ENCODE measurements around the gene OPCML.
A peak's percentile ranks its signal among the peaks of the same experiment; 100 is the strongest.

The OPCML gene

GRCh38 chr11:133531971-133532651 is at the start of gene OPCML:
Gene OPCML (minus strand): TSS chr11:133532501.
- no peaks in the 10 kb centered on the region for H3K36me3 ChIP-seq (ENCODE audit: insufficient read depth, low read length)
- peaks cover 21% of the 10 kb centered on the region for H3K4me1 ChIP-seq (ENCODE audit: insufficient read depth, low read length)
- H3K9ac ChIP-seq (ENCODE audit: low read depth, low read length), result peak within 1 kb of the TSS; percentile 35
- H3K9me3 ChIP-seq (ENCODE audit: control insufficient read depth, insufficient read depth, low read length), result no peaks in the 10 kb centered on the region

GRCh38 chr11:133581091-133581490 is 48.8 kb upstream of the OPCML start:
- Histone ChIP-seq H3K9me3 (ENCODE audit: control insufficient read depth, insufficient read depth, low read length) (no peaks in the 10 kb centered on the region), H3K4me1 (ENCODE audit: insufficient read depth, low read length) (no peaks in the 10 kb centered on the region; the same call in 1 of the 2 replicates), H3K36me3 (ENCODE audit: insufficient read depth, low read length) (no peaks in the 10 kb centered on the region), H3K9ac (ENCODE audit: low read depth, low read length) (no peak overlapping the region)

GRCh38 chr11:133579165-133580031 is 47.1 kb upstream of the OPCML start:
- no peak overlapping the region for H3K9ac ChIP-seq (ENCODE audit: low read depth, low read length)
- H3K4me1 ChIP-seq (ENCODE audit: insufficient read depth, low read length), result no peaks in the 10 kb centered on the region; the same call in 1 of the 2 replicates
- H3K36me3 ChIP-seq (ENCODE audit: insufficient read depth, low read length), result no peaks in the 10 kb centered on the region
- H3K9me3 ChIP-seq (ENCODE audit: control insufficient read depth, insufficient read depth, low read length), result no peaks in the 10 kb centered on the region

GRCh38 chr11:133577403-133577802 is 45.1 kb upstream of the OPCML start:
- H3K4me1 ChIP-seq (ENCODE audit: insufficient read depth, low read length), result no peaks in the 10 kb centered on the region; the same call in 1 of the 2 replicates
- H3K36me3 ChIP-seq (ENCODE audit: insufficient read depth, low read length), result no peaks in the 10 kb centered on the region
- H3K9me3 ChIP-seq (ENCODE audit: control insufficient read depth, insufficient read depth, low read length), result no peaks in the 10 kb centered on the region
- H3K9ac ChIP-seq (ENCODE audit: low read depth, low read length), result no peak overlapping the region

- Histone ChIP-seq H3K9ac (ENCODE audit: low read depth, low read length) (no peak overlapping the region), H3K36me3 (ENCODE audit: insufficient read depth, low read length) (no peaks in the 10 kb centered on the region), H3K9me3 (ENCODE audit: control insufficient read depth, insufficient read depth, low read length) (no peaks in the 10 kb centered on the region), H3K4me1 (ENCODE audit: insufficient read depth, low read length) (no peaks in the 10 kb centered on the region; the same call in 1 of the 2 replicates)
These were observed 44.0 kb upstream of the OPCML start for GRCh38 chr11:133576351-133576750.

GRCh38 chr11:133573081-133573480 is 40.8 kb upstream of the OPCML start:
- H3K36me3 ChIP-seq (ENCODE audit: insufficient read depth, low read length), result no peaks in the 10 kb centered on the region
- H3K9ac ChIP-seq (ENCODE audit: low read depth, low read length), result no peak overlapping the region
- no peaks in the 10 kb centered on the region for H3K4me1 ChIP-seq (ENCODE audit: insufficient read depth, low read length)
- H3K9me3 ChIP-seq (ENCODE audit: control insufficient read depth, insufficient read depth, low read length), result no peaks in the 10 kb centered on the region

- Histone ChIP-seq H3K36me3 (ENCODE audit: insufficient read depth, low read length) (no peaks in the 10 kb centered on the region), H3K9ac (ENCODE audit: low read depth, low read length) (no peak overlapping the region), H3K9me3 (ENCODE audit: control insufficient read depth, insufficient read depth, low read length) (no peaks in the 10 kb centered on the region), H3K4me1 (ENCODE audit: insufficient read depth, low read length) (no peaks in the 10 kb centered on the region)
These were observed 38.1 kb upstream of the OPCML start for GRCh38 chr11:133570376-133570775.

- Histone ChIP-seq H3K9me3 (ENCODE audit: control insufficient read depth, insufficient read depth, low read length) (no peaks in the 10 kb centered on the region), H3K9ac (ENCODE audit: low read depth, low read length) (no peak overlapping the region), H3K4me1 (ENCODE audit: insufficient read depth, low read length) (no peaks in the 10 kb centered on the region), H3K36me3 (ENCODE audit: insufficient read depth, low read length) (no peaks in the 10 kb centered on the region)
These were observed 31.3 kb upstream of the OPCML start for GRCh38 chr11:133563505-133564025.

GRCh38 chr11:133560472-133560855 is 28.2 kb upstream of the OPCML start:
- Histone ChIP-seq H3K4me1 (ENCODE audit: insufficient read depth, low read length) (no peaks in the 10 kb centered on the region), H3K36me3 (ENCODE audit: insufficient read depth, low read length) (no peaks in the 10 kb centered on the region), H3K9ac (ENCODE audit: low read depth, low read length) (no peak overlapping the region), H3K9me3 (ENCODE audit: control insufficient read depth, insufficient read depth, low read length) (no peaks in the 10 kb centered on the region)

GRCh38 chr11:133559833-133560471 is 27.7 kb upstream of the OPCML start:
- no peak overlapping the region for H3K9ac ChIP-seq (ENCODE audit: low read depth, low read length)
- H3K4me1 ChIP-seq (ENCODE audit: insufficient read depth, low read length), result peaks cover 4% of the 10 kb centered on the region
- H3K36me3 ChIP-seq (ENCODE audit: insufficient read depth, low read length), result no peaks in the 10 kb centered on the region
- H3K9me3 ChIP-seq (ENCODE audit: control insufficient read depth, insufficient read depth, low read length), result no peaks in the 10 kb centered on the region

GRCh38 chr11:133559382-133559781 is 27.1 kb upstream of the OPCML start:
- no peaks in the 10 kb centered on the region for H3K9me3 ChIP-seq (ENCODE audit: control insufficient read depth, insufficient read depth, low read length)
- H3K4me1 ChIP-seq (ENCODE audit: insufficient read depth, low read length), result peaks cover 8% of the 10 kb centered on the region
- no peaks in the 10 kb centered on the region for H3K36me3 ChIP-seq (ENCODE audit: insufficient read depth, low read length)
- no peak overlapping the region for H3K9ac ChIP-seq (ENCODE audit: low read depth, low read length)

GRCh38 chr11:133555034-133555433 is 22.7 kb upstream of the OPCML start:
- Histone ChIP-seq H3K36me3 (ENCODE audit: insufficient read depth, low read length) (no peaks in the 10 kb centered on the region), H3K4me1 (ENCODE audit: insufficient read depth, low read length) (peaks cover 8% of the 10 kb centered on the region), H3K9me3 (ENCODE audit: control insufficient read depth, insufficient read depth, low read length) (no peaks in the 10 kb centered on the region), H3K9ac (ENCODE audit: low read depth, low read length) (no peak overlapping the region)

- Histone ChIP-seq H3K9me3 (ENCODE audit: control insufficient read depth, insufficient read depth, low read length) (no peaks in the 10 kb centered on the region), H3K36me3 (ENCODE audit: insufficient read depth, low read length) (no peaks in the 10 kb centered on the region), H3K9ac (ENCODE audit: low read depth, low read length) (no peak overlapping the region), H3K4me1 (ENCODE audit: insufficient read depth, low read length) (peaks cover 8% of the 10 kb centered on the region)
These were observed 21.8 kb upstream of the OPCML start for GRCh38 chr11:133553885-133554740.

- Histone ChIP-seq H3K9me3 (ENCODE audit: control insufficient read depth, insufficient read depth, low read length) (no peaks in the 10 kb centered on the region), H3K36me3 (ENCODE audit: insufficient read depth, low read length) (no peaks in the 10 kb centered on the region), H3K4me1 (ENCODE audit: insufficient read depth, low read length) (peaks cover 8% of the 10 kb centered on the region), H3K9ac (ENCODE audit: low read depth, low read length) (no peak overlapping the region)
These were observed 20.6 kb upstream of the OPCML start for GRCh38 chr11:133552938-133553337.
